ENCODE data around the gene MMS22L.
A peak's percentile ranks its signal among the peaks of the same experiment; 100 is the strongest.

Gene MMS22L, protein sequence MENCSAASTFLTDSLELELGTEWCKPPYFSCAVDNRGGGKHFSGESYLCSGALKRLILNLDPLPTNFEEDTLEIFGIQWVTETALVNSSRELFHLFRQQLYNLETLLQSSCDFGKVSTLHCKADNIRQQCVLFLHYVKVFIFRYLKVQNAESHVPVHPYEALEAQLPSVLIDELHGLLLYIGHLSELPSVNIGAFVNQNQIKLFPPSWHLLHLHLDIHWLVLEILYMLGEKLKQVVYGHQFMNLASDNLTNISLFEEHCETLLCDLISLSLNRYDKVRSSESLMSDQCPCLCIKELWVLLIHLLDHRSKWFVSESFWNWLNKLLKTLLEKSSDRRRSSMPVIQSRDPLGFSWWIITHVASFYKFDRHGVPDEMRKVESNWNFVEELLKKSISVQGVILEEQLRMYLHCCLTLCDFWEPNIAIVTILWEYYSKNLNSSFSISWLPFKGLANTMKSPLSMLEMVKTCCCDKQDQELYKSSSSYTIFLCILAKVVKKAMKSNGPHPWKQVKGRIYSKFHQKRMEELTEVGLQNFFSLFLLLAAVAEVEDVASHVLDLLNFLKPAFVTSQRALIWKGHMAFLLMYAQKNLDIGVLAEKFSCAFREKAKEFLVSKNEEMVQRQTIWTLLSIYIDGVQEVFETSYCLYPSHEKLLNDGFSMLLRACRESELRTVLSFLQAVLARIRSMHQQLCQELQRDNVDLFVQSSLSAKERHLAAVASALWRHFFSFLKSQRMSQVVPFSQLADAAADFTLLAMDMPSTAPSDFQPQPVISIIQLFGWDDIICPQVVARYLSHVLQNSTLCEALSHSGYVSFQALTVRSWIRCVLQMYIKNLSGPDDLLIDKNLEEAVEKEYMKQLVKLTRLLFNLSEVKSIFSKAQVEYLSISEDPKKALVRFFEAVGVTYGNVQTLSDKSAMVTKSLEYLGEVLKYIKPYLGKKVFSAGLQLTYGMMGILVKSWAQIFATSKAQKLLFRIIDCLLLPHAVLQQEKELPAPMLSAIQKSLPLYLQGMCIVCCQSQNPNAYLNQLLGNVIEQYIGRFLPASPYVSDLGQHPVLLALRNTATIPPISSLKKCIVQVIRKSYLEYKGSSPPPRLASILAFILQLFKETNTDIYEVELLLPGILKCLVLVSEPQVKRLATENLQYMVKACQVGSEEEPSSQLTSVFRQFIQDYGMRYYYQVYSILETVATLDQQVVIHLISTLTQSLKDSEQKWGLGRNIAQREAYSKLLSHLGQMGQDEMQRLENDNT

DNA sequence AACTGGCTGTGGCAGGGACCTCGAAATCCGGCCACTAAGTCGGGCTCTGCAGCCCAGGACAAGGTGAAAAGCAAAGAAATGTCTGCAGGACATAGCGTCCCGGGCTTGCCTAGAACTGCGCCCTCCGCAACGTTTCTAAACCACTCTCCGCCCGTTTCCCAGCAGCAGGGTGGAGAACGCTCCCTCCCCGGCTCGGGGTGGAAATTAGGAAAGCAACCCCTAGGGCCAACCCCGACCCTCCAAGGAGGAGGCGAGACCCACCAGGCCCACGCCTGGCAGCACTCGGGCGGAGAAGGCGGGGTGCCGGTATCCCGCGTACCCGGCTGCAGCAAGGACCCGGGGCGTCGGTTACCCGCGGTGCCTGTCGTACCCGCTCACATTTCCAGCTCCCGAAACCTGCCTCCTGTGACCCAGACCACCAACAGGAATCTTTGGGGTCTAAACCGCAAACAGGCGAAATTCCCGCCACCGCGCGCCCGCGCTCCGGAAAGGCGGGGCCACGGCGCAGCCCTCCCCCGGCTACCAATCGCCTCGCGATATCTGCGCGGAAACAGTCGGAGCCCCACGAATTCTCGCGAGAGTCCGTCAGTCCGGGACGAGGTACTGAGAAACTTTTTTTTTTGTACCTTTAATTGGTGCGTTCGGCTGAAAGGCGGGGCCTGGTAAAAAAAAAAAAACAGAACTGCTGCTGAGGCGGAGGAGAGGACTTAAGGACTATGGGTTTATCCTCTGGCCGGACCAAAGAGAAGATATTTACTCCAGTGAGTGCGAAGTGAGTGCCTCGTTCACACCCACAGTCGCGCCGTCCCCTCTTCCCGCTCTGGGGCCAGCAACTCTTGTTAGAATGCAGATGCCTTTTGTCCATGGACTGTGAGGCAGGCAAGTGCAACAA, at the start of gene MMS22L:
Gene MMS22L (minus strand): TSS at position 491 of the 892 bp plus-strand sequence. CDS start 739 bp downstream, outside the sequence.
- peak; percentile 94 for DNase-seq

DNA sequence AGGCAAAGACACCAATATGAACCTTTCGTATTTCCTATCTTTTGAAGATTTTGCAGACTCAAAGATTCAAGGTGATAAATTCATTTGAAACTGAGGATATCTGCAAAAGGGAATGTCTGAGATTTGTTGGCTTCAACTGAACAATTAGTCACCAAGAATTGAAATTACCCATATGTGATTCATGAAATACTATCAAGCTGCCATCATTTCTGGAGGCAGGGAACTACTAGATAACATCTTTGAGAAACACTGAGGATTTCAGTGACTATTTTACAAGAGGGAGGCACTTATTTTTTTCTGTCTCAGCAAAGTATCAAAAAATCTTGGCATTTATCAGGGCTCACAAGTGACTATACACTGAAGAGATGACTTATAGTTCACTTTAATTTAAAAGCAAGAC, 39.8 kb upstream of the MMS22L start:
- DNase-seq = no peak

DNA sequence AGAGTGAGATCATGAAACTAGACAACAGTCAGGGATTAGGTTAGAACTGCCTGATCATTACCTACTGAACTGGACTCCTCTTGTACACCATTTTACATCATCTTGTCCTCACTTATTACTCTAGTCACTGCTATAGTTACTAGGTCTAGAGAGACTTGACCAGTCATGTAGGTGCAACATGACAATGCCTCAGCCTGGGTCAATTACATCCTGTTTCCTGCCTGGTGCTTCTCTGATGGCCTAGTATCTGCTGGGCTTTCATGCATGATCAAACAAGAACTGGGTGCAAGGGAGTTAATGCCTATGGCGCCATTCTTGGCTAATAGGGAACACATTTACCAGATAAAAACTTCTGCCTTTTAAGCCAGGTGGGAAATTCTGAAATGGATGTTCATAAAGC, 39.2 kb upstream of the MMS22L start:
- no peak for DNase-seq

DNA sequence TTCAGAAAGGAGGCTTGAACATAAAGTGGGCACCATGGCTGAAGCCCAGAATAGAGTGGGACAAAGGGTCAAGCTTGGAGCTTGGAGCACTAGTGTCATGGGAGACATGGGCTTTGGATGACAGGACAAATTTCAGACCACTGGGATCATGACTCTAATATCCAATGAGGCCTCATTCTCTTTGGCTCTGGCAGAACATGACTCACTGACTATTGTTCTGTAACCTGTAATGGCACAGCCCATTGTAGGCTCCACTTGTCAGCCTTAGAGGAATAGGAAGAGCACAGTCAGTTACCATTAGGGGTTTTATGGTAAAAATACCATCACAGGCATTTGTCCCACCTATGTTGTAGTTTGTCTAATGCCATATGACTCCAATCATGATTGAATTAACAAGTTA, 34.0 kb upstream of the MMS22L start:
- DNase-seq = no peak

DNA sequence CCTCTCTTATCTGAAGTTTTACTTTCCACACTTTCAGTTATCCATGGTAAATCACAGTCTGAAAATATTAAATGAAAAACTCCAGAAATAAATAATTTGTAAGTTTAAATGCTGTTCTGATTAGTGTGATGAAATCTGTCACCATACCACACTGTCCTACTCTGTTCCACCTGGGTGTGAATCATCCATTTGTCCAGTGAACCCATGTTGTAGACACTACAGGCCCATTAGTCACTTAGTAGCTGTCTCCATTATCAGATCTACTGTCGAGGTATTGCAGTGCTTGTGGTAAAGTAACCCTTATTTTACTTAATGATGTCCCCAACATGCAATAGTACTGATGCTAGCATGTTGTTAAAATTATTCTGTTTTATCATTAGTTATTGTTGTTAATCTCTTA, 29.2 kb upstream of the MMS22L start:
- DNase-seq = no peak

DNA sequence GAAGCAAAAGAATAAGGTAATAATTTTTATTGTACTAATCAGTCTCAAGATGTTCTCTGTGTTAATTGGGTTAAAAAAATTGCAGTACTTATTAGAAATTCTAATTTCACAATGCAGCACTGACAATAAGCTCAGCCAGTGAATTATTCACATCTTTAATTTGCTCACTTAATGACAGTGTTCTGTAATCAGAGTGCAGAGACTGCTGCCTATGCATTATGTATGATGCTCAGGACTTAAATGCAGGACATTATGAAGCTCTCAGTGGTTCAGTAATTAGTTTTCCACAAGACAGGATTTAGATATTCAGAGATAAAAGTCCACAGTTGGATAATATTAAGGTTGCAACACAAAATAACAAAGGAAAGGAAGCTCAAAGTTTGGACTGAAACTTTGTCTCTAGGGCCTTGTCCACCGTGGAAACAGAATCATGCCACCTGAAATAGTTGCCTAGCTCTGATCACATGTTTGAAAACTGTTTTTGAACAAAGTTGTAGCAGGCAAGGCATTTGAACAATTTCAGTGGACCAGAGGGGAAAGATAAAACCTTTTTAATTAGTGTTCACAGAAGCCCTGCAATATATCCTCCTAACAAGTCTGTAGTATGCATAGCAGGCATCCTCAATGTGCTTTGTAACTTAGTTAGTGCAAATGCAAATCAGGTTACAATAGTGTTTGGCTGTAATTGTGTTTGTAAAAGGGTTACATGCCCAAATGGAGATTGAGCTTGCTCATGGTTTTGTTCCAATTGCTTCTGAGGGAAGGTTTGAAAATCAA, 23.7 kb upstream of the MMS22L start:
- no peak for DNase-seq

DNA sequence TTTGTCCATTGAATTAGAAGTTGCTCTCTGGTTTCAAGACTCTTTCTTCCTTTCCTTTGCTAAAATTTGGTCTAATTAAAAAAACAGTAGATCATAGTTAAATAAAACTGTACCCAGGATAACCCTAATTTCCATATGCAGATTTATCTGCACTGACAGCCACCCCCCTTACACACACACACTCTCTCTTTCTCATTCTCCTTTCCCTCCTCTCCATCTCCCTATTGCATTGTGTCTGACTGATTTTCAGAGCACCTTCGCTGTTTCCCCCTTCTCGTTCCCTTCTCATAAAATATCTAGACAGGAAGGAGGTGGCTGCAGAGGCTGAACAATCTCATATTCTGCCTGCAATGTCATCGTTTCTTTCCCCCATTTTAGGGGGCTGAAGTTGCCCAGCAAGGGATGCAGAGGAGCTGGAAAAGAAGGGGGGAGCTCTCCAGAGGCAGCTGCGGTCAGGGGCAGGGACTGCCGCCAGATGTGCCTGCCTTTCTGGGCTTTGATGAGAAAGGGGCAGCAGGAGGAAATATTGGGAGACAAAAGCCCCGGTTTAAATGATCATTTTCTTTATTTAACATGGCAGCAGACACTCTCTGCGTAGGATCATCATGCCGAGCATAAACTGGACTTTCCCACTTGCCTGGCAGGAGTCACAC, 22.5 kb upstream of the MMS22L start:
- no peak for DNase-seq

DNA sequence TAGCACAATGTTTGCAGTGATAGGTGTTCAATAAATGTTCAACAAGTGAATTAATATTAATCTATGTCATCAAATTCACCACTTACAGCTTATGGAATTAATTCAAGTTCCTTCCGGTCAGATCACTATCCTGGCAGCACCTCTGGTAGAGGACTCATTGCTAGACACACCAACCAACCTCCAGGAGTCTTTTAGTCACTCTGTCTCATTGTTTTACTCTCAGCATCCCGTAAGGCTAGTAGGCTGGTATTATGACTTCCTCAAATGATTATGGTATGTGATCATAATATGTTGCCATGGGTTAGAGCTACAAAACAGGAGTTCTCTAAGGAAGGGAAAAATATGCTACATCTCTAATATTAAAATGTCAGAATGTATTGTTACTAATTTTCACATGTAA, 21.7 kb upstream of the MMS22L start:
- DNase-seq = no peak

DNA sequence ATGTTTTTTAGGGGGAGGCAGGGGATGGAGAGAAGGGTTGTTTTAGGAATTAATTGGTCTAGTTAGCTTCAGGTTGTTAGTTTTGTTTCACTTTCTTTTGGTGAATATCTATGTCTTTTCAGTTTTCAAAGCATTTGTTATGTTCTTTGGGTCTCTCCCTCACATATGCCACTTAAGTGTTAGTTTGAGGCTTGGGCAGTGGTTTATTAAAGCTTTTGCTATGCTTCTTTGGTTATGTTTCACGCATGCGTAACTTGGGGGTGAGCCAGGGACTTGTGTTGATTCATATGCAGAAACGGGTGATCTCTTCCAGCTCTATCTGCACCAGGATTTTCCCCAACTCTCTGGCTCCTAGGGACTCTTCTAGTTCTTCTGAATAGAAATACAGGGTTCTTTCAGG, 11.4 kb upstream of the MMS22L start:
- no peak for DNase-seq

DNA sequence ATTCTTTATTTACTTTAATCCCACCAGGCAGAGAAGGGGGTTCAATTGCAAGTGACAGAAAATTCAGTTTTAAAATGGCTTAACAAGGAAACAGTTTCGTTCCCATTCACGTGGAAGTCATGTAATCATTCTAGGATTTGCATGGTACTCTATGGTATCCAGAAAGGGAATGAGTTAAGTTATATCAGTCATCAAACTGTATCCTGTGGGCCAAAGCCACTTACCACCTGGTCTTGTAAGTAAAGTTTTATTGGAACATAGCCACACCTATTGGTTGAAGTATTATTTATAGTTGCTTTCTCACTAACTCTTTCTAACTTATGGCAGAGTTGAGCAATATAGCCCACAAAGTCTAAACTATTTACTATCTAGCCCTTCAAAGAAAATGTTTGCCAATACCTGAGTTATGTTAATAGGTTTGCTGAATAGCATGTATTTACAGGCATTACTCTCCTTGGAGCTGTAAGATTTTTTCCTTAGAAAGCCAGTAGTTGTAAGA, 10.2 kb upstream of the MMS22L start:
- DNase-seq = no peak

DNA sequence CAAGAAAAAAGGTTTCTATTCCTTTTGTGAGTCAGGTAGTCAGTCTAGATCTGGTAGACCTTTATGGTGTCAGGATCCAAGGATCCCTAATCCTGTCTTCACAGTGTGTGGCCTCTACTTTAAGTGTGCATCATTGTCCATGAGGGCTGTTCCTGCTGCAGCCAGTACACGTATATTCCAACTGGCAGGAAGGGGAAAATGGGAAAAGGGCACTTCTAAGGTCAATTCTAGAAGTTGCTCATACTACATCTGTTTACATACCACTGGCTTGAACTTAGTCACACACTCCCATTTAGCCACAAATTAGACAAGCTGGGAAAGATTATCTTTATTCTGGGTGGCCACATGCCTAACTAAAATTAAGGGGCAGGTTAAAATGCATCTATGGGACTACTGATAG, 9.7 kb upstream of the MMS22L start:
- DNase-seq = no peak

DNA sequence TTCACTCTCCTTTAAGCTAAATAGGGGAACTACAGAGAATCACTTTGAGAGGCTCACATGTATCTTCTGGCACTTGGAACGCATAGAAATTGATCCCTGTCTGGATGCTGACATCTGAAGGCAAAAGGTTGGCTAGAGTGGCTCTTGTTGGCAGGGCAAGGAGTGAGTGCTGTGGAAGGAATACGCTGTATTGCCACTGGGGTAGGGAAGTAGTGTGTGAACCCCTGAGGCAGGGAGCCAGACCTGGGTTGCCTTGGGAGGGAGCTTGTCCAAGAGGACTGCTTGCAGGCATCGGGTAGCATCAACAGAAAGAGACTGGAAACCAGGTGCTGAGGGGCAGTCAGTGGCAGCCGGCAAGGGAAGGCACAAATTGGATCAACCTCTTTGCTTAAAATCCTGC, 8.9 kb upstream of the MMS22L start:
- no peak for DNase-seq

DNA sequence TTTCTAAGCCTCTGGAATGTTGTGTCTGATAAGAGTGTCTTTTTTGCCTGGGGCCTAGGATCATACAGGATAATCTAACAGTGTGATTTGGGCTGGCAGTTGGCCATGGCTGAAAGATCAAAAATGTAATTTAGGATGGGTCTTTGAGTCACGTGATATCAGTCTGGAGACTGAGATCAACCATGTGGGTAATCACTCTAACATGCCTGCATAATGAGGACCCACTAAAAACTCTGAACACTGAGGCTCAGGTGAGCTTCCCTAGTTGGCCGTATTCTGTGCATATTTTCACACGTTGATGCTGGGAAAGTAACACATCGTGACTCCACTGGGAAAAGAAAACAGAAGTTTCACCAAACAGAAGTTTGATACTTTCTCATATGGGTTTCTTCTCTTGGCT, 6.3 kb upstream of the MMS22L start:
- DNase-seq = no peak

DNA sequence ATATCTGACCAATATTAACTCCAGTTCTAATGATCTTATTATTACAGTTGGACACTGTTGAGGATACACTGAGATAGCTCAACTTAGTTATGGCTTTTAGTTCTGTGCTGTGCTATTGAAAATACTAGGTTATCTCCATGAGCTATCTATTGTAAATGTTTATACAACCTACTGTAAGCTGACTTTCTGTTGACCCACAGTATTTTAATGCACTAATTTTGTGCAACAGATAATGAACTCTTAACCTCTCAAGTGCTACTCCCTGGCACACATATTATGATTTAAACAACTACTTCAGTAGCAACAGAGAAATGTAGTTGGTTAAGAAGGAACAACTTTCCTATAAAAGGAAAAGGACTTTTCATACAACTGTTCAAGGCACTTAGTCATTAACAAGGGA, 5.2 kb upstream of the MMS22L start:
- DNase-seq = no peak

DNA sequence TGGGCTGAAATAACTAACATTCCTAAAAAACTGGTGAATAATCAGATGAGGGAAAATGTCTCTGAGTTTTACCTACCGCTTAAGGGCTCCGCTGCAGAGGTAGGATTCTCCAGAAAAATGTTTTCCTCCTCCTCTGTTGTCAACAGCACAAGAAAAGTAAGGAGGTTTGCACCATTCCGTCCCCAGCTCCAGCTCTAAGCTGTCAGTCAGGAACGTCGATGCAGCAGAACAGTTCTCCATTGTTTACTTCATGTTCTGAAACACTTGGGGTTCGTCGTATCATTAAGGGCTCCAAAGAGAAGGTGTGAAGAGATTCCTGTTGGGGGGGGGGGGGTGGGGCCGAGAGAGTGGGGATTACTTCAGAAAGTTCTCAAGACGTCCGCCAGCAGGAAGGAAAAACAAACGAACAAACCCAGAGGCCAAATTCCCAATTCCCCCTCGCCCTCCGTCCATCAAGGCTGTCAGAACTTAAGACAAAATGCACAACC, 734 bp downstream of the MMS22L start:
- DNase-seq = no peak

DNA sequence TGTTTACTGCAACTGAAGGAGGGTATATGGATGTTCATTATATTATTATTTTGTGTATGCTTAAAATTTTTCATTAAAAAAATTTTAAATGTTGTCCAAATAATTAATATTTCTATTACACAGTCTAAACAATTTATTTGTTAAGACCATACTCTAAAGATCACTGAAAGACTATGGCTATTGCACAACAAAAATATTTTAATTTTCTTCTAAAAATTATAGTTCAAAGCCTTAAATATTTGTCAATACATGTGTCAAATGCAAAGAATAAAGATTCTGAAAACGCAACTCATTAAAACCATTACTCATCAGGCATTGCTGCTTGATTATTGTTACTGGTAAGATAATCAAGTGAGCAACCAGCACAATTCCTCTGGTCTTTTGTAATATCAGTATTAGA, 2.2 kb downstream of the MMS22L start:
- no peak for DNase-seq

DNA sequence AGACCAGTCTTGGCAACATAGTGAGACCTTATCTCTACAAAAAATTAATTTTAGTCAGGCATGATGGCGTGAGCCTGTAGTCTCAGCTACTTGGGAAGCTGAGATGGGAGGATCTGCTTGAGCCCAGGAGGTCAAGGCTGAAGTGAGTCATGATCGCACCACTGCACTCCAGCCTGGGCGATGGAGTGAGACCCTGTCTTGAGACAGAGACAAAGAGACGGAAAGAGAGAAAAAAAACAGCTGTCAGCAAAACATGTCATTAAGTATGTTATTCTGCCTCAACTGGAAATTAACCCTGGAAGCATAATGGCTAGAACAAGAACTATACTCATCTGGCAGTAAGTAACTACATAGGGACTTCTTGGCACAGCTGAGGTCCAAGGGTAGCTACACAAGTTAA, 7.2 kb downstream of the MMS22L start:
- DNase-seq = no peak

DNA sequence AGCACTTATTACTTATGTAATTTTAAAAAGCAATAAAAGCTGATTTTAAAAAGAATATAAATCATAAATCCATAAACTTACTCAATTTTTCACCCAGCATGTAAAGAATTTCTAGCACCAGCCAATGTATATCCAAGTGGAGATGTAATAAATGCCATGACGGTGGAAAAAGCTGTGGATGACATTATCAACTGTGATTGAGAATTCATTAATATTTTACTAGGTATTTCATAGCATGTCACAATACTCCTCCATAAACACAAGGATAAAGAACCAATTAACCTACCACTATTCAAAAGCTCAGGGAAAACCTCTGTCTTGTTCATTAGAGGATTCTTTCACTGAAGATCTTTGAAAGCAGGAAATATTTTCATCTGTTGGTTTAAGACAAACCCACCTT, 13.2 kb downstream of the MMS22L start:
- DNase-seq = no peak

DNA sequence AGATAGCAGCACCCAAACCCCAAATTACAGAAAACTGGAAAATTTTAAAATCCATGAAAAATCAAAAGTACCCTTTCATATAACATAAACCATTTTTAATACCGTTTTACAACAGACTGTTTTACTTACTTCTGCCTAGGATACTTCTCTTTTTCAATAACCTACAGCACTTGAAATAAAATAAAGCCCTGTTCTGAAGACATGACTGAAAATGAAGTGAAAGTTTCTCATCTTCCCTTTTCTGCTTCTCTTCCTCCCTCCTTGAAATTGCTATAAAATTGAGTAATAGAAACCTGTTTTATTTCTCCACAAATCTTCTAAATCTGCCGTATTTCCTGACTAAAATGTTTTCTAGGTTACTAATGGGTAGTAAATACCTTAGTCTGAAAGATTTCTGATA, 20.3 kb downstream of the MMS22L start:
- DNase-seq = no peak

DNA sequence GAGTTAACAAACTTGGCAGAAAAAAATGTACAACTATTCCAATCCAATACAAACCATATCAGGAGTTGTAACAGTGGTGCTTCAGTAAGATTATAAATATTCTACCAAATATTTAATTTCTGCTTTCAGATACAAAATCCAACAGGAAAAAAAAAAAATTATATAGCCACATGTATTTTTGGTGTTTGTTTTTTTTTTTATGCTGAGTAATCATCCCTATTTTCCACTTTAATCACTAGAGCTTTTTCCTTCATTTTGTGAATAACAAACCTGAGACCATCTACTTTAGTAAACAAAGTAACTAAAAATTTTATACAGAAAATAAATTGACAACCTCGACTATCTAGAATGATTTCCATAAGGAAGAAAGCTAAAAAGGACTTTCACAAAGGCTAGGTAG, 36.2 kb downstream of the MMS22L start:
- no peak for DNase-seq

DNA sequence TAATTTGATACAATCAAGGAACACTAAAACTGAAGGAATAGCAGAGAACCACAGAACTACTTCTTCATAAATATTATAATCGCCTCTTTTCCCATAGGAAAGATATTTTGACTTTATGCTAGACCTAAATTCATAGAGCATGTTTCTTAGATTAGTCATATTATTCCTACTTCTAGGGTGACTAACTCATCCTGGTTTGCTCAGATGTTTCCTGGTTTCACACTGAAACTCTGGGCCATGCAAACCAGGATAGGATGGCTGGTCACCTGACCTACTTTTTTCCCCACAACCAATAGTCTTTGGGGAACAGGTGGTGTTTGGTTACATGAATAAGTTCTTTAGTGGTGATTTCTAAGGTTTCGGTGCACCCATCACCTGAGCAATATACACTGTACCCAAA, 42.8 kb downstream of the MMS22L start:
- no peak for DNase-seq
